Measurements from ENCODE around the gene GHR.

GHR gene

GRCh38 chr5:42579320-42579719 is 156.1 kb downstream of the GHR start:
- TF ChIP-seq CTCF (IDR thresholded peaks at IDR 0.05; ENCODE audit: low read depth, low read length): no peak
- DNase-seq (ENCODE audit: low read depth in 2 of 2): peak in 1 of 2 donors; percentile 27
- H3K4me3 ChIP-seq (replicated peaks in 1 of 2; ENCODE audit: low read depth in 2 of 2, low read length in 2 of 2): no peak overlapping the region

- H3K4me3 ChIP-seq (replicated peaks in 1 of 2; ENCODE audit: low read depth in 2 of 2, low read length in 2 of 2): no peak overlapping the region
- no peak for DNase-seq (ENCODE audit: low read depth in 2 of 2)
- no peak for TF ChIP-seq CTCF (IDR thresholded peaks at IDR 0.05; ENCODE audit: low read depth, low read length)
Measured at GRCh38 chr5:42581845-42582244, 158.6 kb downstream of the GHR start.

- DNase-seq (ENCODE audit: low read depth in 2 of 2): no peak
- no peak for TF ChIP-seq CTCF (IDR thresholded peaks at IDR 0.05; ENCODE audit: low read depth, low read length)
- no peak overlapping the region for H3K4me3 ChIP-seq (replicated peaks in 1 of 2; ENCODE audit: low read depth in 2 of 2, low read length in 2 of 2)
Measured at GRCh38 chr5:42582723-42583122, 159.5 kb downstream of the GHR start.

- TF ChIP-seq CTCF (IDR thresholded peaks at IDR 0.05; ENCODE audit: low read depth, low read length): peak; percentile 78
- DNase-seq (ENCODE audit: low read depth in 2 of 2): peak; percentile 70 to 78
Measured at GRCh38 chr5:42583322-42583721, 160.1 kb downstream of the GHR start.

GRCh38 chr5:42586625-42587024 is 163.4 kb downstream of the GHR start:
- H3K4me3 ChIP-seq (replicated peaks in 1 of 2; ENCODE audit: low read depth in 2 of 2, low read length in 2 of 2): no peak overlapping the region
- DNase-seq (ENCODE audit: low read depth in 2 of 2): peak in 1 of 2 donors; percentile 46
- no peak for TF ChIP-seq CTCF (IDR thresholded peaks at IDR 0.05; ENCODE audit: low read depth, low read length)

More at GRCh38 chr5:42583322-42583721, 160.1 kb downstream of the GHR start:
- no peak overlapping the region for H3K4me3 ChIP-seq (replicated peaks in 1 of 2; ENCODE audit: low read depth in 2 of 2, low read length in 2 of 2)

- no peak for TF ChIP-seq CTCF (IDR thresholded peaks at IDR 0.05; ENCODE audit: low read depth, low read length)
- H3K4me3 ChIP-seq (replicated peaks in 1 of 2; ENCODE audit: low read depth in 2 of 2, low read length in 2 of 2): no peak overlapping the region
- no peak for DNase-seq (ENCODE audit: low read depth in 2 of 2)
Measured at GRCh38 chr5:42587096-42587723, 164.0 kb downstream of the GHR start.

GRCh38 chr5:42590566-42590965 is 167.3 kb downstream of the GHR start:
- no peak overlapping the region for H3K4me3 ChIP-seq (replicated peaks in 1 of 2; ENCODE audit: low read depth in 2 of 2, low read length in 2 of 2)
- no peak for DNase-seq (ENCODE audit: low read depth in 2 of 2)
- TF ChIP-seq CTCF (IDR thresholded peaks at IDR 0.05; ENCODE audit: low read depth, low read length): no peak

All from cardiac fibroblast (primary cell).